ENCODE results near the gene C1orf159. TPM values are rescaled to one million over a fixed set of nuclear protein-coding genes. Genes with fewer than 3 reads are reported as not detected.

C1orf159 gene
- total and polyA plus RNA-seq, 4 donors = 3.9 to 7.0 (median 4.7) TPM

DNA sequence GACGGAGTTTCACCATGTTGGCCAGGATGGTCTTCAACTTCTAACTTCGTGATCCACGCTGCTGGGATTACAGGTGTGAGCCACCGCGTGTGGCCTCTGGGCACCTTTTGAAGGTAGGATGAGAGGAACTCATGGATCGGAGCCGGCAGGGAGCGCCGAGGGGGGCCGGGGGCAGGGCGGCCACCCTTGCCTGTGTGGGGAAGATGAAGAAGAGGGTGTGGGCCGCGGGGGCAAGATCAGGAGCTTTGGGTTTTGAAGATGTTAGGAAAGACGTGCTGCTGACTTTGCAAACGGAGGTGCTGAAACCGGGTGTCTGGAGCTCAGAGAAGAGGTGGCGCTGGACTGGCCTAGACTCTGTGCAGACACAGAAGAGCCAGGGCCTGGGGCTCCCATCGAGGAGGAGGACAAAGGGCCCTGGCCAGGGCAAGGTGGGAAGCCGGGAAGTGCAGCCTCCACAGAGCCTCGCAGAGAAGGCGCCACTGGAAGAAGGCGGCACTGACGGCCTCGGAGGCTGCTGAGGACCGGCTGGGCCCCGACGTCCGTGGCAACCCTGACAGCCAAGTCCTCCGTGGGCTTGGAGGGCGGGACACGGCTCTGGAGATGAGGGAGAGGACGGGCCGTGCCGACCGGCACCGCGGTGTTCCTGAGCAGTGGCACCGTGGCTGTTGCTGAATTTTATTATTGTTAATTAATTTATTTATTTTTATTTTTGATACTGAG is 55.4 kb downstream of the C1orf159 start:
- no peak overlapping the region for H3K9ac ChIP-seq (ENCODE audit: low read depth in 1 of 2, low read length in 2 of 2)
- no peaks in the 10 kb centered on the region for H3K36me3 ChIP-seq (ENCODE audit: control insufficient read depth in 4 of 4, insufficient read depth in 3 of 4, low read depth in 1 of 4, low read length in 3 of 4)
- no peak for TF ChIP-seq RAD21 (IDR thresholded peaks at IDR 0.05)
- no peak for TF ChIP-seq TAF1 (conservative IDR thresholded peaks at IDR 0.05)
- no peak for TF ChIP-seq NR2F2 (IDR thresholded peaks at IDR 0.05)
- TF ChIP-seq RXRA (IDR thresholded peaks at IDR 0.05) = no peak
- TF ChIP-seq, protein P1, sequence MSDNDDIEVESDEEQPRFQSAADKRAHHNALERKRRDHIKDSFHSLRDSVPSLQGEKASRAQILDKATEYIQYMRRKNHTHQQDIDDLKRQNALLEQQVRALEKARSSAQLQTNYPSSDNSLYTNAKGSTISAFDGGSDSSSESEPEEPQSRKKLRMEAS (IDR thresholded peaks at IDR 0.05) = no peak
- no peak for TF ChIP-seq HNF4A (conservative IDR thresholded peaks at IDR 0.05)
- no peak for TF ChIP-seq YY1 (IDR thresholded peaks at IDR 0.05)
- TF ChIP-seq SP1 (IDR thresholded peaks at IDR 0.05) = no peak
- TF ChIP-seq EGR1 (IDR thresholded peaks at IDR 0.05; ENCODE audit: low read depth in 2 of 2) = no peak
- no peaks in the 10 kb centered on the region for H3K9me3 ChIP-seq (ENCODE audit: control insufficient read depth in 4 of 4, low read length in 3 of 4)
- DNase-seq (ENCODE audit: low spot score) = no peak
- H3K27me3 ChIP-seq (ENCODE audit: control insufficient read depth in 4 of 4, insufficient read depth in 4 of 4, low read length in 3 of 4) = peaks cover 0 to 11% (median 4%) of the 10 kb centered on the region in 4 donors
- no peak overlapping the region for H3K27ac ChIP-seq (ENCODE audit: low read depth in 1 of 2, low read length in 2 of 2)
- WGBS = 52% methylated on average over 38 of the region's 38 CpGs
- H3K4me3 ChIP-seq (ENCODE audit: low read depth in 1 of 3, low read length in 3 of 3) = no peak overlapping the region
- peaks cover 8 to 21% (median 16%) of the 10 kb centered on the region in 4 donors for H3K4me1 ChIP-seq (ENCODE audit: control insufficient read depth in 4 of 4, insufficient read depth in 4 of 4, low read length in 3 of 4)

DNA sequence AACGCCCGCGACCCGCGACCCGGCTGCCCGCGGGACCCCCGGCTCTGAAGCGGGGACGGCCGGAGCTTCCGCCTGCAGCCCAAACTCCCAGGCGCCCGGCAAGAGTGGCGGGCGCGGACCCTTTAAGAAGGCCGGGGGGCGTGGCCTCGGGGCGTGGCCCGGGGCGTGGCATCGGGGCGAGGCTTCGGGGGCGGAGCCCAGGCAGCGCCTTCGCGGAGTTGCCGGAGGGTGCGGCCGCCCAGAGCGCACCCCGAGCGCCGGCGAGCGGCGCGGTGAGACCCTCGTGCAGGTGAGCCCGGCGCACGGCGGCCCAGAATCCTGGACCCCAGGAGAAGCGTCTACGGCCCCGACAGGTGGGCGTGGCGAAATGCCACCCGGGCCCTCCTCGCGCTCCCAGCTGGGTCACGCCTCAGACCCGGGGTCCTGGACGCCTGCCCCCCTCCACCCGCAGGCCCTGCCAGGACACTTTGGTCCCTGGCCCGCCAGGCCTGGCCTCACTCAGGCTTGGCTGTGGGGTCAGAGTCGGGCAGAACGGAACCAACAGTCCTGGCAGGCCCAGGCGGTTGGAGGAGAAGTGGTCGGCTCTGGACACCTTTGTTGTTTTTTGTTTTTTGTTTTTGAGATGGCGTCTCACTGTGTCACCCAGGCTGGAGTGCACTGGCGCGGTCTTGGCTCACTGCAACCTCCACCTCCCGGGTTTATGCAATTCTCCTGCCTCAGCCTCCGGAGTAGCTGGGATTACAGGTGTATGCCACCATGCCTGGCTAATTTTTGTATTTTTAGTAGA is 56.2 kb downstream of the C1orf159 start:
- peaks cover 0 to 11% (median 4%) of the 10 kb centered on the region in 4 donors for H3K27me3 ChIP-seq (ENCODE audit: control insufficient read depth in 4 of 4, insufficient read depth in 4 of 4, low read length in 3 of 4)
- DNase-seq (ENCODE audit: low spot score) = peak; percentile 83
- H3K36me3 ChIP-seq (ENCODE audit: control insufficient read depth in 4 of 4, insufficient read depth in 3 of 4, low read depth in 1 of 4, low read length in 3 of 4) = no peaks in the 10 kb centered on the region
- peaks cover 8 to 21% (median 16%) of the 10 kb centered on the region in 4 donors for H3K4me1 ChIP-seq (ENCODE audit: control insufficient read depth in 4 of 4, insufficient read depth in 4 of 4, low read length in 3 of 4)
- WGBS = 5% methylated on average over 69 of the region's 69 CpGs
- H3K27ac ChIP-seq (ENCODE audit: low read depth in 1 of 2, low read length in 2 of 2) = no peak overlapping the region
- no peak overlapping the region for H3K9ac ChIP-seq (ENCODE audit: low read depth in 1 of 2, low read length in 2 of 2)
- peak overlapping the region in 2 of 3 donors; percentile 29 to 64 for H3K4me3 ChIP-seq (ENCODE audit: low read depth in 1 of 3, low read length in 3 of 3)
- no peak for TF ChIP-seq JUND (IDR thresholded peaks at IDR 0.05)
- no peak for TF ChIP-seq YY1 (IDR thresholded peaks at IDR 0.05)
- TF ChIP-seq RAD21 (IDR thresholded peaks at IDR 0.05) = no peak
- no peak for TF ChIP-seq RXRA (IDR thresholded peaks at IDR 0.05)
- no peak for TF ChIP-seq HNF4A (conservative IDR thresholded peaks at IDR 0.05)
- no peak for TF ChIP-seq SP1 (IDR thresholded peaks at IDR 0.05)
- TF ChIP-seq, protein P2, sequence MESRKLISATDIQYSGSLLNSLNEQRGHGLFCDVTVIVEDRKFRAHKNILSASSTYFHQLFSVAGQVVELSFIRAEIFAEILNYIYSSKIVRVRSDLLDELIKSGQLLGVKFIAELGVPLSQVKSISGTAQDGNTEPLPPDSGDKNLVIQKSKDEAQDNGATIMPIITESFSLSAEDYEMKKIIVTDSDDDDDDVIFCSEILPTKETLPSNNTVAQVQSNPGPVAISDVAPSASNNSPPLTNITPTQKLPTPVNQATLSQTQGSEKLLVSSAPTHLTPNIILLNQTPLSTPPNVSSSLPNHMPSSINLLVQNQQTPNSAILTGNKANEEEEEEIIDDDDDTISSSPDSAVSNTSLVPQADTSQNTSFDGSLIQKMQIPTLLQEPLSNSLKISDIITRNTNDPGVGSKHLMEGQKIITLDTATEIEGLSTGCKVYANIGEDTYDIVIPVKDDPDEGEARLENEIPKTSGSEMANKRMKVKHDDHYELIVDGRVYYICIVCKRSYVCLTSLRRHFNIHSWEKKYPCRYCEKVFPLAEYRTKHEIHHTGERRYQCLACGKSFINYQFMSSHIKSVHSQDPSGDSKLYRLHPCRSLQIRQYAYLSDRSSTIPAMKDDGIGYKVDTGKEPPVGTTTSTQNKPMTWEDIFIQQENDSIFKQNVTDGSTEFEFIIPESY (IDR thresholded peaks at IDR 0.05) = no peak
- no peak for TF ChIP-seq FOXA1 (IDR thresholded peaks at IDR 0.05)
- no peak for TF ChIP-seq EGR1 (IDR thresholded peaks at IDR 0.05; ENCODE audit: low read depth in 2 of 2)
- TF ChIP-seq, protein P3, sequence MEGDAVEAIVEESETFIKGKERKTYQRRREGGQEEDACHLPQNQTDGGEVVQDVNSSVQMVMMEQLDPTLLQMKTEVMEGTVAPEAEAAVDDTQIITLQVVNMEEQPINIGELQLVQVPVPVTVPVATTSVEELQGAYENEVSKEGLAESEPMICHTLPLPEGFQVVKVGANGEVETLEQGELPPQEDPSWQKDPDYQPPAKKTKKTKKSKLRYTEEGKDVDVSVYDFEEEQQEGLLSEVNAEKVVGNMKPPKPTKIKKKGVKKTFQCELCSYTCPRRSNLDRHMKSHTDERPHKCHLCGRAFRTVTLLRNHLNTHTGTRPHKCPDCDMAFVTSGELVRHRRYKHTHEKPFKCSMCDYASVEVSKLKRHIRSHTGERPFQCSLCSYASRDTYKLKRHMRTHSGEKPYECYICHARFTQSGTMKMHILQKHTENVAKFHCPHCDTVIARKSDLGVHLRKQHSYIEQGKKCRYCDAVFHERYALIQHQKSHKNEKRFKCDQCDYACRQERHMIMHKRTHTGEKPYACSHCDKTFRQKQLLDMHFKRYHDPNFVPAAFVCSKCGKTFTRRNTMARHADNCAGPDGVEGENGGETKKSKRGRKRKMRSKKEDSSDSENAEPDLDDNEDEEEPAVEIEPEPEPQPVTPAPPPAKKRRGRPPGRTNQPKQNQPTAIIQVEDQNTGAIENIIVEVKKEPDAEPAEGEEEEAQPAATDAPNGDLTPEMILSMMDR (IDR thresholded peaks at IDR 0.05; ENCODE audit: low read depth, low read length, missing input control) = no peak
- no peak for TF ChIP-seq HNF4G (IDR thresholded peaks at IDR 0.05)
- TF ChIP-seq, protein P4, sequence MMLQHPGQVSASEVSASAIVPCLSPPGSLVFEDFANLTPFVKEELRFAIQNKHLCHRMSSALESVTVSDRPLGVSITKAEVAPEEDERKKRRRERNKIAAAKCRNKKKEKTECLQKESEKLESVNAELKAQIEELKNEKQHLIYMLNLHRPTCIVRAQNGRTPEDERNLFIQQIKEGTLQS (IDR thresholded peaks at IDR 0.05) = no peak
- TF ChIP-seq TAF1 (conservative IDR thresholded peaks at IDR 0.05) = no peak
- no peak for TF ChIP-seq FOXA2 (IDR thresholded peaks at IDR 0.05)
- no peak for TF ChIP-seq NR2F2 (IDR thresholded peaks at IDR 0.05)
- TF ChIP-seq, protein P1 (IDR thresholded peaks at IDR 0.05) = no peak
- H3K9me3 ChIP-seq (ENCODE audit: control insufficient read depth in 4 of 4, low read length in 3 of 4) = no peaks in the 10 kb centered on the region

Measured in liver (tissue), 9 donors.